ENCODE measurements around the gene CKAP2.
"Not testable (repeated sequence)": the region's sequence is repeated elsewhere in the genome, so short reads cannot be mapped to it uniquely, and the experiment has no call there.

CKAP2 gene, protein sequence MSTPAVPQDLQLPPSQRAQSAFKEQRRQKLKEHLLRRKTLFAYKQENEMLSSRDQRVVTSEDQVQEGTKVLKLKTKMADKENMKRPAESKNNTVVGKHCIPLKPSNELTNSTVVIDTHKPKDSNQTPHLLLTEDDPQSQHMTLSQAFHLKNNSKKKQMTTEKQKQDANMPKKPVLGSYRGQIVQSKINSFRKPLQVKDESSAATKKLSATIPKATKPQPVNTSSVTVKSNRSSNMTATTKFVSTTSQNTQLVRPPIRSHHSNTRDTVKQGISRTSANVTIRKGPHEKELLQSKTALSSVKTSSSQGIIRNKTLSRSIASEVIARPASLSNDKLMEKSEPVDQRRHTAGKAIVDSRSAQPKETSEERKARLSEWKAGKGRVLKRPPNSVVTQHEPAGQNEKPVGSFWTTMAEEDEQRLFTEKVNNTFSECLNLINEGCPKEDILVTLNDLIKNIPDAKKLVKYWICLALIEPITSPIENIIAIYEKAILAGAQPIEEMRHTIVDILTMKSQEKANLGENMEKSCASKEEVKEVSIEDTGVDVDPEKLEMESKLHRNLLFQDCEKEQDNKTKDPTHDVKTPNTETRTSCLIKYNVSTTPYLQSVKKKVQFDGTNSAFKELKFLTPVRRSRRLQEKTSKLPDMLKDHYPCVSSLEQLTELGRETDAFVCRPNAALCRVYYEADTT

DNA sequence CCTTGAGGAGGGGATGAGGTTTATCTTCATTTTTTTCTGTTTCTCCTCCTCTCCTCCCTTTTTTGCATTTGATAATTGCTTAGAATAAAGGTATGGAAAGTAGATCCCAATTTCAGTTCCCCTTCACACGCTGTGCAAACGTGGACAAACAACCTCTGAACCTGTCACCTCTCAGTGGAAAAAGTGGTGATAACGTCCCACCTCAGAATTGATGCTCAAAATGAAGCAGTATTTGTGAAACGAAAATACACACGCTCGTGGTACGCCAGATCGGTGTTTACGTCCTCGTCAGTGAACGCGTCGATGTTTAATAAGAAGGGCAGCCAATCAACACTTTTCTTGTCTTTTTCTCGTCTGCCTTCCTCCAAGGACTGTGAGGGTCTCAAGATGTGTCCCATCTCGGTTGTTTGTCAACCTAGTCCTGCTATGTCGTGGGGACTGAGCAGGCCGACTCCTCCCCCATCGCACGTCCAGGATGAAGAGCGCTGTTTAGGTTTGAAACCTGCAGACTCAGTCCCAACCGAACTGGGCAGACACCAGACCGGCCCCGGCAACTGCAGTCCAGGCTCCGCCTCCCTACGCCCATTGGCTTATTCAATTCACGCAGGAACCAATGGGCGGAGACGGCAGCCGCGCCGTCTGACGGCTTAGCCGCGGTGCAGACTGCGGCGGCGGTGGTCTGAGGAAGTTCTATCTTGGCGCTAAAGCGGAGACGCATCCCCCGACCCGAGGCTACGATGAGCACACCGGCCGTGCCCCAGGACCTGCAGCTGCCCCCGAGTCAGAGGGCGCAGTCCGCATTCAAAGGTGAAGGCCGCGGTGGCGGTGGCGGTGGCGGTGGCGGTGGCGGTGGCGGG is at the start of gene CKAP2:
CKAP2 (plus strand) TSS at position 659 of the 857 bp plus-strand sequence; CDS start at position 738, 79 bp downstream.
- Histone ChIP-seq H3K9me3 (ENCODE audit: control insufficient read depth in 1 of 2, low read length in 2 of 2) (no peaks in the 10 kb centered on the region), H3K27me3 (ENCODE audit: low read depth, low read length) (no peaks in the 10 kb centered on the region)

DNA sequence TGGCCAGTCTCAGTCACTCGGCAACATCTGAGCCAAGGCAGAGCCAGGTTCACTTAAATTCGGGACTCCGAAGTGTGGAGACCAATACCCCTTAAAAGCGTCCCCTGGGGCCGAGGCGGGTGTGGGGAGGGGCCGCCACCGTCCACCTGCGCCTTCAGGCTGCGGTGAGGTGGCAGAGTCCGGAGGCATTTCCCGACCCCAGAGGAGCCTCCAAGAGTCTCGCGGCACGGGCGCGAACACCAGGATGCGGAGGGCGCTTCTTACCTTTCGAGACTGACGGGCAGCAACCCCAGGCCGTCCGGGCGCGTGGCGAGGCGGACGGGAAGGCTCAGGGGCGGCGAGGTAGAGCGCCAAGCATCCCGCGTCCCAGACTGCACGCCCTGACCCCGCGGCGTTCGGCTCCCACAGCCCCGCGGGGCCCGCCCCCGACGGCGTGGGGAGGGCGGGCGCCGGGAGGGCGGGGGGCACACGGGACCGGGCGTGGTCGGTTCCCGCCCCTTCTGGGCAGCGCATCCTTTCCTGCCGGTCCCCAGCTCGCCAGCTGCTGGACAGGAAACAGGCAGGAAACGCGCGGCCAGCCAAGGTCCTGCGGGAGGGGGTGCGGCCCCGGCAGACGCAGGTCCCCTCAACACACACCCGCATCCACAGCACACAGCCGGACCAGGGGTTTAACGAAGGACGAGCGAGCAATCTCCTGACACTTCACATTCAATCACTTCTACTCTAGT is 49.3 kb upstream of the CKAP2 start, which contains the start of gene THSD1:
THSD1 (minus strand) TSS at position 406 of the 728 bp plus-strand sequence. CDS start 3,572 bp downstream, outside the sequence.
- no peaks in the 10 kb centered on the region for H3K9me3 ChIP-seq (ENCODE audit: control insufficient read depth in 1 of 2, low read length in 2 of 2)
- H3K27me3 ChIP-seq (ENCODE audit: low read depth, low read length) = peaks cover 4% of the 10 kb centered on the region
- H3K4me3 ChIP-seq (ENCODE audit: low read depth in 1 of 2, low read length in 2 of 2) = peak within 1 kb of the TSS; percentile 53 to 64
- peaks cover 0 to 19% of the 10 kb centered on the region in 2 donors for H3K4me1 ChIP-seq (ENCODE audit: control insufficient read depth in 1 of 2, insufficient read depth in 2 of 2, low read length in 2 of 2)
- no peak within 1 kb of the TSS for H3K27ac ChIP-seq (ENCODE audit: low read length)
- peaks cover 0 to 13% of the 10 kb centered on the region in 2 donors for H3K36me3 ChIP-seq (ENCODE audit: control insufficient read depth in 1 of 2, insufficient read depth in 2 of 2, low read length in 2 of 2)

More for the DNA sequence above, at the start of gene CKAP2:
- Histone ChIP-seq H3K27ac (ENCODE audit: low read length) (peak within 1 kb of the TSS; percentile 97), H3K4me1 (ENCODE audit: control insufficient read depth in 1 of 2, insufficient read depth in 2 of 2, low read length in 2 of 2) (peaks cover 4 to 15% of the 10 kb centered on the region in 2 donors), H3K36me3 (ENCODE audit: control insufficient read depth in 1 of 2, insufficient read depth in 2 of 2, low read length in 2 of 2) (no peaks in the 10 kb centered on the region), H3K4me3 (ENCODE audit: low read depth in 1 of 2, low read length in 2 of 2) (peak within 1 kb of the TSS; percentile 84 to 99)

DNA sequence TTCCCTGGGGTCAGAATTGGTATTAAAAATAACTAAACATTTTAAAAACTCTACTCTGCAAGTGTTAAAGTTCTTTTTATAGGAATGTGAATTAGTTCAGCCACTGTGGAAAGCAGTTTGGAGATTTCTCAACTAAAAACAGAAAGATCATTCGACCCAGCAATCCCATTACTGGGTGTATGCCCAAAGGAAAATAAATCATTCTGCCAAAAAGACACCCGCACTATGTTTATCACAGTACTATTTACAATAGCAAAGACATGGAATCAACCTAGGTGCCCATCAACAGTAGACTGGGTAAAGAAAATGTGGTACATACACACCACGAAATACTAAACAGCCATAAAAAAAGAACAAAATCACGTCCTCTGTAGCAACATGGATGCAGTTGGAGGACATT is 48.6 kb upstream of the CKAP2 start:
- Histone ChIP-seq H3K4me1 (ENCODE audit: control insufficient read depth in 1 of 2, insufficient read depth in 2 of 2, low read length in 2 of 2) (peaks cover 0 to 19% of the 10 kb centered on the region in 2 donors), H3K27ac (ENCODE audit: low read length) (no peak overlapping the region), H3K9me3 (ENCODE audit: control insufficient read depth in 1 of 2, low read length in 2 of 2) (no peaks in the 10 kb centered on the region), H3K27me3 (ENCODE audit: low read depth, low read length) (peaks cover 4% of the 10 kb centered on the region), H3K36me3 (ENCODE audit: control insufficient read depth in 1 of 2, insufficient read depth in 2 of 2, low read length in 2 of 2) (peaks cover 0 to 18% of the 10 kb centered on the region in 2 donors), H3K4me3 (ENCODE audit: low read depth in 1 of 2, low read length in 2 of 2) (peak overlapping the region in 1 of 2 donors; percentile 64)

DNA sequence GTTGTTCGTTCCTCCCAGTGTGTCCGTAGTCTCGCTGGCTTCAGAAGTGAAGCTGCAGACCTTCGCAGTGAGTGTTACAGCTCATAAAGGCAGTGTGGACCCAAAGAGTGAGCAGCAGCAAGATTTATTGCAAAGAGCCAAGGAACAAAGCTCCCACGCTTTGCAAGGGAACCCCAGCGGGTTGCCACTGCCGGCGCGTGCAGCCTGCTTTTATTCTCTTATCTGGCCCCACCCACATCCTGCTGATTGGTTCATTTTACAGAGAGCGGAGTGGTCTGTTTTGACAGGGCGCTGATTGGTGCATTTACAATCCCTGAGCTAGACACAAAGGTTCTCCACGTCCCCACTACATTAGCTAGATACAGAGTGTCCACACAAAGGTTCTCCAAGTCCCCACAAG is 47.8 kb upstream of the CKAP2 start:
- H3K4me3 ChIP-seq (ENCODE audit: low read depth in 1 of 2, low read length in 2 of 2); H3K9me3 ChIP-seq (ENCODE audit: control insufficient read depth in 1 of 2, low read length in 2 of 2); H3K27ac ChIP-seq (ENCODE audit: low read length); H3K27me3 ChIP-seq (ENCODE audit: low read depth, low read length): not testable (repeated sequence)
- Histone ChIP-seq H3K4me1 (ENCODE audit: control insufficient read depth in 1 of 2, insufficient read depth in 2 of 2, low read length in 2 of 2) (peaks cover 0 to 19% of the 10 kb centered on the region in 2 donors), H3K36me3 (ENCODE audit: control insufficient read depth in 1 of 2, insufficient read depth in 2 of 2, low read length in 2 of 2) (peaks cover 0 to 24% of the 10 kb centered on the region in 2 donors)

DNA sequence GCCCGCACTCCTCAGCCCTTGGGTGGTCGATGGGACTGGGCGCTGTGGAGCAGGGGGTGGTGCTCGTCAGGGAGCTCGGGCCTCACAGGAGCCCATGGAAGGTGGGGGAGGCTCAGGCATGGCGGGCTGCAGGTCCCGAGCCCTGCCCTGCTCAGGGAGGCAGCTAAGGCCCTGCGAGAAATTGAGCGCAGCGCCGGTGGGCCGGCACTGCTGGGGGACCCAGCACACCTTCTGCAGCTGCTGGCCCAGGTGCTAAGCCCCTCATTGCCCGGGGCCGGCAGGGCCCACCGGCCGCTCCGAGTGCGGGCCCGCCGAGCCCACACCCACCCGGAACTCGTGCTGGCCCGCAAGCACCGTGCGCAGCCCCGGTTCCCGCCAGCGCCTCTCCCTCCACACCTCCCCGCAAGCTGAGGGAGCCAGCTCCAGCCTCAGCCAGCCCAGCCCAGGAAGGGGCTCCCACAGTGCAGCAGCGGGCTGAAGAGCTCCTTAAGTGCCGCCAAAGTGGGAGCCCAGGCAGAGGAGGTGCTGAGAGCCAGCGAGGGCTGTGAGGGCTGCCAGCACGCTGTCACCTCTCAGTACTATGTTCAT is 47.1 kb upstream of the CKAP2 start:
- H3K9me3 ChIP-seq (ENCODE audit: control insufficient read depth in 1 of 2, low read length in 2 of 2); H3K27me3 ChIP-seq (ENCODE audit: low read depth, low read length); H3K27ac ChIP-seq (ENCODE audit: low read length); H3K4me3 ChIP-seq (ENCODE audit: low read depth in 1 of 2, low read length in 2 of 2): not testable (repeated sequence)
- H3K4me1 ChIP-seq (ENCODE audit: control insufficient read depth in 1 of 2, insufficient read depth in 2 of 2, low read length in 2 of 2) = peaks cover 0 to 19% of the 10 kb centered on the region in 2 donors
- H3K36me3 ChIP-seq (ENCODE audit: control insufficient read depth in 1 of 2, insufficient read depth in 2 of 2, low read length in 2 of 2) = peaks cover 0 to 31% of the 10 kb centered on the region in 2 donors

DNA sequence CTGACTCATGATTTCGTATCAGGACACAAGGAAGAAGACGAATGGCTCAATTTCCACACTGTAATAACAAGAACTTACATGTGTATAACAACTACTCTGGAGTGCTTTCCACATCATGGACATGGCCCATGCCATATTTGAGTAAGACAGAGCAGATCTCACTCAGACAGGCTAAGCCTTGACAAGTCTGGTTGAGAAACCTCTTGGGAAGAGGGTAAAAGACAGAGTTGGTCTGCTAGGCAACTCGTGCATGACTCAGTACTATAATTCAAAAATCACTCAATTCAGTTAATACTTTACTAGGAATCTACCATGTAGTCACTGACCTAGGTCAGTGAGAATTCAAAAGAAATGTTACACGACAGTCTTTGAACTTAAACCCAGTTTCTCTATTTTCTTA is 43.6 kb upstream of the CKAP2 start:
- Histone ChIP-seq H3K36me3 (ENCODE audit: control insufficient read depth in 1 of 2, insufficient read depth in 2 of 2, low read length in 2 of 2) (peaks cover 26 to 58% of the 10 kb centered on the region in 2 donors), H3K4me1 (ENCODE audit: control insufficient read depth in 1 of 2, insufficient read depth in 2 of 2, low read length in 2 of 2) (peaks cover 0 to 2% of the 10 kb centered on the region in 2 donors), H3K27ac (ENCODE audit: low read length) (no peak overlapping the region), H3K4me3 (ENCODE audit: low read depth in 1 of 2, low read length in 2 of 2) (no peak overlapping the region), H3K9me3 (ENCODE audit: control insufficient read depth in 1 of 2, low read length in 2 of 2) (no peaks in the 10 kb centered on the region), H3K27me3 (ENCODE audit: low read depth, low read length) (no peaks in the 10 kb centered on the region)

DNA sequence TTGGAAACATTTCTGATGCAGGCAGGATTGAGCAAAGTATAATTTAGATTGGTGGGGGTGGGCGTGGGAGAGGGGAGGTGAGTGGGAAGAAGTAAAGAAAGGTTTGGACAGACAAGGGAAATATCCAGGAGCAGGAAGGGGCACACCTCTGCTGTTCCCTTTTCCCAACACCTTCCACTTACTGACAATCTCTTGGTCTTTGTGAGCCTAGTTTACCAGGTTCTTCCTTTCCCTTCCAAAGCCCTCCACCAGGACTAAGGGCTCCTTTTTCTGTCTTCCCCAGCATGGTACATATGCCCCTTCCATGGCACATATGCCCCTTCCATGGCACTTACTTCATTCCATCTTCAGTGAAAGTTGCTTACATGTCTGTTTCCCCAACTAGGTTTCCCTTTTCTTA is 43.1 kb upstream of the CKAP2 start:
- Histone ChIP-seq H3K36me3 (ENCODE audit: control insufficient read depth in 1 of 2, insufficient read depth in 2 of 2, low read length in 2 of 2) (peaks cover 29 to 63% of the 10 kb centered on the region in 2 donors), H3K27ac (ENCODE audit: low read length) (no peak overlapping the region), H3K4me3 (ENCODE audit: low read depth in 1 of 2, low read length in 2 of 2) (no peak overlapping the region), H3K9me3 (ENCODE audit: control insufficient read depth in 1 of 2, low read length in 2 of 2) (no peaks in the 10 kb centered on the region), H3K4me1 (ENCODE audit: control insufficient read depth in 1 of 2, insufficient read depth in 2 of 2, low read length in 2 of 2) (no peaks in the 10 kb centered on the region), H3K27me3 (ENCODE audit: low read depth, low read length) (no peaks in the 10 kb centered on the region)

DNA sequence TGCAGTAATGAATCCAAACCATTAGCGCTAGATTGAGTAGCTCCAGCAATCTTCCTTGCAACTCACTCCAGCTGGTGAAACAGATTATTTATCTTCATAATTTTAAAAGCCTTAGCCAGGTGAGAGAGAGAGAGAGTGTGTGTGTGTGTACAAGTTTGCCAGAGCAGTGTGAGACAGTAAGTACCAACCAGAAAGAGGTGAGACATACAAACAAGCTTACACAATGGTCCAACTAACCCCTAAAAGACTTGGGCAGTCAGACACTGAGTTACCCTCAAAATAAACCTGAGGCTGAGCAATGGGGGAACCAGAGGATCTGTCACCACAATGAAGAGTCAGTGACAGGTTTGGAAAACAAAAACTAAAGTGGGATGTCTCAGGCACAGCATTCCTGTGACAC is 41.2 kb upstream of the CKAP2 start:
- H3K36me3 ChIP-seq (ENCODE audit: control insufficient read depth in 1 of 2, insufficient read depth in 2 of 2, low read length in 2 of 2) = peaks cover 39 to 80% of the 10 kb centered on the region in 2 donors
- H3K27ac ChIP-seq (ENCODE audit: low read length) = no peak overlapping the region
- no peaks in the 10 kb centered on the region for H3K9me3 ChIP-seq (ENCODE audit: control insufficient read depth in 1 of 2, low read length in 2 of 2)
- no peaks in the 10 kb centered on the region for H3K4me1 ChIP-seq (ENCODE audit: control insufficient read depth in 1 of 2, insufficient read depth in 2 of 2, low read length in 2 of 2)
- H3K4me3 ChIP-seq (ENCODE audit: low read depth in 1 of 2, low read length in 2 of 2) = no peak overlapping the region
- H3K27me3 ChIP-seq (ENCODE audit: low read depth, low read length) = no peaks in the 10 kb centered on the region

DNA sequence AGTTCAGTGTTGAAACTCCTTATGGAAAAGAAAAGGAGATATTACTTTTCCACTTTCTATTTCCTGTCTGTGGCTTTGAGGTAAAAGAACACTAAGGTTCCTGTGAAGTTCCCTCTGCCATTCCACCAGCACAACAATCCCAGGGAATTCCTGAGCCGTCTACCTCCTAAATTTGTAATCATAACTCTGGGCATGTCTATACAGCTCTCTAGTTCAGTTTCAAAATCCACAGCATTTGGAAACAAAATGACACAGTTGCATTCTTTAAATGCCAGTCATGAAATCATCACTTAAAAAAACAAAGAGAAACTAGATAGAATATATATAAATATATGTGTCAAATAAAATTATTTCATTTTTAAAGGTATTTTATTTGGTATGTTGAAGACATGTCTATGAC is 40.3 kb upstream of the CKAP2 start:
- Histone ChIP-seq H3K9me3 (ENCODE audit: control insufficient read depth in 1 of 2, low read length in 2 of 2) (no peaks in the 10 kb centered on the region), H3K27ac (ENCODE audit: low read length) (no peak overlapping the region), H3K27me3 (ENCODE audit: low read depth, low read length) (no peaks in the 10 kb centered on the region), H3K36me3 (ENCODE audit: control insufficient read depth in 1 of 2, insufficient read depth in 2 of 2, low read length in 2 of 2) (peaks cover 44 to 78% of the 10 kb centered on the region in 2 donors), H3K4me3 (ENCODE audit: low read depth in 1 of 2, low read length in 2 of 2) (no peak overlapping the region), H3K4me1 (ENCODE audit: control insufficient read depth in 1 of 2, insufficient read depth in 2 of 2, low read length in 2 of 2) (no peaks in the 10 kb centered on the region)

DNA sequence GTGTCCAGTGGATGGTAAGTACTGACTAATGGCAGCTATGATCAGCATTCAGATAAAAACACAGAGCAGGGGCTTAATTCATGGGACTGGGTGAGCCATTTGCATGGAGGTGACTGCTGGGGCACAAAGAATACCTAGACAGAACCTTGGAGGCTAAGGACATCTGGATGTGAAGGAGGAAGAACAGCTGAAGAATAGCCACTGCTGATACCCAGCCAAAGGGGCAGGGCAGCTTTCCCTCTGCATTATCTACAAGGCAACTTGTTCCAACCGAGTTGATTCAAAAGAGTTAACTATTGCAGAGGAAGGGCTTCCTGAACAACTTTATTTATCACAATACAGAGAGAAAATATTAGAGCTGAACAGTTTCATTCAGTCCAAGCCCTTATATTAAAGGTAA is 36.2 kb upstream of the CKAP2 start:
- H3K36me3 ChIP-seq (ENCODE audit: control insufficient read depth in 1 of 2, insufficient read depth in 2 of 2, low read length in 2 of 2) = peaks cover 59 to 78% of the 10 kb centered on the region in 2 donors
- no peaks in the 10 kb centered on the region for H3K4me1 ChIP-seq (ENCODE audit: control insufficient read depth in 1 of 2, insufficient read depth in 2 of 2, low read length in 2 of 2)
- H3K4me3 ChIP-seq (ENCODE audit: low read depth in 1 of 2, low read length in 2 of 2) = no peak overlapping the region
- H3K27ac ChIP-seq (ENCODE audit: low read length) = no peak overlapping the region
- no peaks in the 10 kb centered on the region for H3K27me3 ChIP-seq (ENCODE audit: low read depth, low read length)
- H3K9me3 ChIP-seq (ENCODE audit: control insufficient read depth in 1 of 2, low read length in 2 of 2) = no peaks in the 10 kb centered on the region

Measured in muscle layer of duodenum (tissue), 2 donors.